Islet of Langerhans (tissue), 1 donor: ENCODE measurements around the gene HYAL1.

ENCODE experiments used
- FAIRE-seq: peaks from one replicate; lab custom pipeline; 2011; peaks lifted over from hg19 to GRCh38; lab: Jason Lieb, UNC

Gene HYAL1

GRCh38 chr3:50260027-50260941 is 43.1 kb downstream of the HYAL1 start:
- no peak for FAIRE-seq

- no peak for FAIRE-seq
Observed at GRCh38 chr3:50259432-50260026, 43.8 kb downstream of the HYAL1 start.

- FAIRE-seq, result no peak
Observed at GRCh38 chr3:50258979-50259378, 44.4 kb downstream of the HYAL1 start.

GRCh38 chr3:50258029-50258680 is 45.2 kb downstream of the HYAL1 start:
- FAIRE-seq, result no peak

GRCh38 chr3:50256978-50257890 is 46.1 kb downstream of the HYAL1 start:
- FAIRE-seq, result no peak

GRCh38 chr3:50255251-50255615 is 48.1 kb downstream of the HYAL1 start:
- no peak for FAIRE-seq

GRCh38 chr3:50254577-50255250 is 48.7 kb downstream of the HYAL1 start:
- FAIRE-seq, result no peak

- FAIRE-seq, result no peak
Observed at GRCh38 chr3:50251220-50251619, 52.2 kb downstream of the HYAL1 start.

GRCh38 chr3:50250514-50250913 is 52.9 kb downstream of the HYAL1 start:
- FAIRE-seq, result no peak
